HUES48 (cell line): ENCODE data around the gene CD160.

Experiments used
- H3K27ac ChIP-seq: one replicate; pipeline ENCODE4 v1.7.0; 2013; ENCODE audit warnings: low read depth, low read length, inconsistent platforms
- H3K27me3 ChIP-seq: 2 replicates; pipeline ENCODE4 v1.6.1; 2013; ENCODE audit warnings: mild to moderate bottlenecking, low read length; ENCODE audit not compliant: control insufficient read depth, insufficient read depth
- H3K36me3 ChIP-seq: 2 replicates; pipeline ENCODE4 v1.6.1; 2013; ENCODE audit warnings: low read length; ENCODE audit not compliant: control insufficient read depth, insufficient read depth
- H3K4me1 ChIP-seq: 2 replicates; pipeline ENCODE4 v1.6.1; 2013; ENCODE audit warnings: mild to moderate bottlenecking, low read length; ENCODE audit not compliant: control insufficient read depth, insufficient read depth
- H3K4me3 ChIP-seq: 2 replicates; pipeline ENCODE4 v1.5.1; 2013; ENCODE audit warnings: mild to moderate bottlenecking, low read depth, low read length
- H3K9ac ChIP-seq: 2 replicates; pipeline ENCODE4 v1.6.1; 2013; ENCODE audit warnings: mild to moderate bottlenecking, low read depth, low read length, moderate library complexity
- H3K9me3 ChIP-seq: 2 replicates; pipeline ENCODE4 v1.6.1; 2013; ENCODE audit warnings: low read length; ENCODE audit not compliant: control insufficient read depth, insufficient read depth

Gene CD160

DNA sequence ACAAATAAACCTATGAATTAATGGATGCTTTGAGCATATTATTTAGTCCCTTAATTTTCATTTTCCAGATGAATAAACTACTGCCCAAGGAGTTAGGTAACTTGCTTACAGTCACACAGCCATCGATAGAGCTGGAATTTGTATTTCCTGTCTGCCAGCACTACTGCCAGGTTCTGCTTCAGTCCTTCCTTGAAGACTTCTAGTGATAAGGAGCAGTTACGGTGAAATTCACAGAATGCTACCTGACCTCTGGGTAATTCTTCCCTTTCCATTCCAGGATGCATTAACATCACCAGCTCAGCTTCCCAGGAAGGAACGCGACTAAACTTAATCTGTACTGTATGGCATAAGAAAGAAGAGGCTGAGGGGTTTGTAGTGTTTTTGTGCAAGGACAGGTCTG is 11.2 kb downstream of the CD160 start:
- Histone ChIP-seq H3K4me3 (no peak overlapping the region), H3K27me3 (no peaks in the 10 kb centered on the region)

GRCh38 chr1:145730900-145731299 is 11.6 kb downstream of the CD160 start:
- peaks cover 15% of the 10 kb centered on the region for H3K4me1 ChIP-seq
- no peaks in the 10 kb centered on the region for H3K36me3 ChIP-seq
- no peak overlapping the region for H3K27ac ChIP-seq
- no peaks in the 10 kb centered on the region for H3K9me3 ChIP-seq
- no peak overlapping the region for H3K4me3 ChIP-seq
- H3K27me3 ChIP-seq = no peaks in the 10 kb centered on the region
- H3K9ac ChIP-seq = no peak overlapping the region

More for the DNA sequence above, 11.2 kb downstream of the CD160 start:
- no peak overlapping the region for H3K27ac ChIP-seq
- H3K4me1 ChIP-seq = peaks cover 15% of the 10 kb centered on the region
- H3K9ac ChIP-seq = no peak overlapping the region
- H3K9me3 ChIP-seq = no peaks in the 10 kb centered on the region
- H3K36me3 ChIP-seq = no peaks in the 10 kb centered on the region

- Histone ChIP-seq H3K27ac (no peak overlapping the region), H3K9me3 (no peaks in the 10 kb centered on the region), H3K27me3 (no peaks in the 10 kb centered on the region), H3K9ac (no peak overlapping the region), H3K36me3 (peaks cover 2% of the 10 kb centered on the region; the same call in 1 of the 2 replicates), H3K4me1 (peaks cover 10% of the 10 kb centered on the region), H3K4me3 (no peak overlapping the region)
Observed at GRCh38 chr1:145736191-145736590, 16.9 kb downstream of the CD160 start.

- no peak overlapping the region for H3K27ac ChIP-seq
- no peaks in the 10 kb centered on the region for H3K4me1 ChIP-seq
- H3K4me3 ChIP-seq = no peak overlapping the region
- no peak overlapping the region for H3K9ac ChIP-seq
- no peaks in the 10 kb centered on the region for H3K27me3 ChIP-seq
- H3K9me3 ChIP-seq = no peaks in the 10 kb centered on the region
- peaks cover 24% of the 10 kb centered on the region for H3K36me3 ChIP-seq
Observed at GRCh38 chr1:145740269-145740668, 21.0 kb downstream of the CD160 start.

- H3K27me3 ChIP-seq = no peaks in the 10 kb centered on the region
- no peak overlapping the region for H3K27ac ChIP-seq
- peaks cover 63% of the 10 kb centered on the region for H3K36me3 ChIP-seq
- H3K4me3 ChIP-seq = no peak overlapping the region
- no peaks in the 10 kb centered on the region for H3K4me1 ChIP-seq
- no peak overlapping the region for H3K9ac ChIP-seq
- H3K9me3 ChIP-seq = no peaks in the 10 kb centered on the region
Observed at GRCh38 chr1:145747398-145748247, 28.3 kb downstream of the CD160 start.

DNA sequence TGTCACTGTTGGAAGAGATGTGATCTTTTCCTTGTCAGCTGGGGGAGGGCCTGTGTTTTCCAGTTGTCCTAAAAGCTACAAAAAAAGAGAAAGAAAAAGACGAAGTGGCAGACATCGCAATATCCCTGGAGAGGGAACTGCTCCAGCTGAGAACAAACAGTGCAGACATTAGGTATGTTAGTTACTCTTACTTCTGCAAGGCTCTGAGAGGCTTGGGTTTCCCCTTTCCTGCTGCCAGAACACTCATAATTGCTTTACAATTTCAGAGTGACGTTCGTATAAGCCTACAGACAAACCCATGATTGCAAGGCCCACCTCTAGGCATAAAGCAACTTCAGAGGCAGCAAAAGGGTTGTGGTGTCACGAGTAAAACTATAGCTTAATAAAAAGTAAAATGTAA is 31.1 kb downstream of the CD160 start:
- Histone ChIP-seq H3K36me3 (peaks cover 53% of the 10 kb centered on the region), H3K4me1 (no peaks in the 10 kb centered on the region), H3K27me3 (no peaks in the 10 kb centered on the region), H3K9me3 (no peaks in the 10 kb centered on the region), H3K9ac (no peak overlapping the region), H3K4me3 (no peak overlapping the region), H3K27ac (no peak overlapping the region)

GRCh38 chr1:145751491-145752037 is 32.3 kb downstream of the CD160 start:
- no peaks in the 10 kb centered on the region for H3K9me3 ChIP-seq
- H3K9ac ChIP-seq = no peak overlapping the region
- H3K27ac ChIP-seq = no peak overlapping the region
- no peaks in the 10 kb centered on the region for H3K4me1 ChIP-seq
- no peaks in the 10 kb centered on the region for H3K27me3 ChIP-seq
- H3K36me3 ChIP-seq = peaks cover 44% of the 10 kb centered on the region
- no peak overlapping the region for H3K4me3 ChIP-seq

GRCh38 chr1:145757420-145757819 is 38.1 kb downstream of the CD160 start:
- Histone ChIP-seq H3K9ac (no peak overlapping the region), H3K27ac (no peak overlapping the region), H3K4me1 (no peaks in the 10 kb centered on the region), H3K9me3 (peaks cover 15% of the 10 kb centered on the region; the same call in 1 of the 2 replicates), H3K27me3 (no peaks in the 10 kb centered on the region), H3K36me3 (peaks cover 19% of the 10 kb centered on the region), H3K4me3 (no peak overlapping the region)

DNA sequence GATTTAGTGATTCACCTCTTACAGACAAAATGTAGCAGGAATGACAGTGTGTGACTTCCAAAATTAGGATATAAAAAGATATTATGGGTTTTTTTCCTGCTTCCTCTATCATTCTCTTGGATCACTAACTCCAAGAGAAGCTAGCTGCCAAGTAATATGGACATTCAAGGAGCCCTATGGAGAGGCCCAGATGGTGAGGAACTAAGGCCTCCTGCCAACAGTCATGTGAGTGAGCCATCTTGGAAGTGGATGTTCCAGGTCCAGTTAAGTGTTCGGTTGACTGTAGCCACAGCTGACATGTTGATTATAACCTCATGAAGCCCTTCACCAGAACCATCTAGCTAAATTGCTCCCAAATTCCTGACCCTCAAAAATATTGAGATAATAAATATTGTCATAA is 38.8 kb downstream of the CD160 start:
- Histone ChIP-seq H3K9ac (no peak overlapping the region), H3K4me3 (no peak overlapping the region), H3K27ac (no peak overlapping the region), H3K9me3 (peaks cover 15% of the 10 kb centered on the region; the same call in 1 of the 2 replicates), H3K36me3 (peaks cover 17% of the 10 kb centered on the region), H3K27me3 (no peaks in the 10 kb centered on the region), H3K4me1 (no peaks in the 10 kb centered on the region)

DNA sequence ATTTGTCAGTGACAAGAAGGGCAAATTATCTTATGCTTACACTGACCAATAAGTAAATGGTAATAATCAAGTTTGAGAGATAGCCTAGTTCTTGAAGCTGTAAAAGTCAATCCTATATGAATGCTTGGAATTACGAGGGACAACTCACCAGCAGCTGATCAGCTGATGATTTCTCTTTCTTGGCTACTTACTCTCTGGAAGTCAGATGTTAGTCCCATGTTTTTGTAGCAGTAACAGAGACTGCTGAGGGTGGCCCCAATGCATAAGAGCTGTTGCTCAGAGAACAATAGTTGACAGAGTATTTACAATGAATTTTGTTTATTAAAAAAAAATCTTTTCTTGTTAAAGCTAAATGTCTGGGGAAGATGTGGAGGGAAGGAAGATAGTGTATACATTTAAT is 39.3 kb downstream of the CD160 start:
- Histone ChIP-seq H3K4me1 (no peaks in the 10 kb centered on the region), H3K27ac (no peak overlapping the region), H3K27me3 (no peaks in the 10 kb centered on the region), H3K9me3 (peaks cover 15% of the 10 kb centered on the region; the same call in 1 of the 2 replicates), H3K36me3 (peaks cover 15% of the 10 kb centered on the region), H3K9ac (no peak overlapping the region), H3K4me3 (no peak overlapping the region)

DNA sequence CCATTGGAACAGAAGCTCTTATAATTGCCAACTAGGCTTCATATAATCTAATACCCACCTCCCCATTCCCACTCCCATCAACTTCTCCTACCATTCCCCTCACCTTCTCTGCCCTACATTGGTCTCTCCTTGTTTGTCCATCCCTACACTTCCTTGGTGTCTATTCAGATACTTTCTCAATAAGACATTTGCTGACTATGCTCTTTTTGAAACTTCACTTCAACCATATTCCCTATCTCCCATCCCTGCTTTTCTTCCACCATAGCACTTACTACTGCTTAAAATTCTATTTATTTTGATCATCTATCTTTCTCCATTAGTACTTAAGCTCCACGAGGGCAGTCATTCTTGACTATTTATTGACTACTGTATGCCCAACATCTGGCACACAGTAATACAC is 40.4 kb downstream of the CD160 start:
- Histone ChIP-seq H3K9me3 (peaks cover 15% of the 10 kb centered on the region; the same call in 1 of the 2 replicates), H3K27ac (no peak overlapping the region), H3K4me1 (no peaks in the 10 kb centered on the region), H3K27me3 (no peaks in the 10 kb centered on the region), H3K9ac (no peak overlapping the region), H3K4me3 (no peak overlapping the region), H3K36me3 (peaks cover 15% of the 10 kb centered on the region)
